Activated CD4-positive, alpha-beta T cell treated with anti-CD3 and anti-CD28 coated beads, Interleukin-2, amount 10 ng/mL, durations not matched to agents 7 days and 5 days (primary cell): ENCODE data around the gene NCOA4. TPM values are rescaled to one million over a fixed set of nuclear protein-coding genes. Genes with fewer than 3 reads are reported as not detected.
"Not testable (repeated sequence)": the region's sequence is repeated elsewhere in the genome, so short reads cannot be mapped to it uniquely, and the experiment has no call there.

Experiments
- CTCF ChIA-PET: fragments of 350-600 bp; sonication (Branson Sonifier 250); formaldehyde crosslinking; loops from one replicate; lab custom pipeline; 2021; ENCODE audit warnings: antibody characterized with exemption; lab: Charles Lee
- POLR2A ChIA-PET: fragments of 350-600 bp; sonication (Branson Sonifier 250); formaldehyde crosslinking; loops from one replicate; lab custom pipeline; 2021; ENCODE audit warnings: antibody characterized with exemption; lab: Charles Lee
- DNase-seq: peaks from one replicate; pipeline ENCODE4 v3.0.0-alpha.2; 2020
- H3K27ac Mint-ChIP-seq: one replicate; pipeline ENCODE4 v1.8.0; 2021; ENCODE audit warnings: mild to moderate bottlenecking, moderate library complexity, mixed read lengths
- H3K27me3 Mint-ChIP-seq: one replicate; pipeline ENCODE4 v1.8.0; 2021; ENCODE audit warnings: mixed read lengths
- H3K36me3 Mint-ChIP-seq: one replicate; pipeline ENCODE4 v1.8.0; 2021; ENCODE audit warnings: low read depth, mixed read lengths
- H3K4me1 Mint-ChIP-seq: one replicate; pipeline ENCODE4 v1.8.0; 2021; ENCODE audit warnings: mixed read lengths
- H3K4me3 Mint-ChIP-seq: one replicate; pipeline ENCODE4 v1.8.0; 2021; ENCODE audit warnings: mild to moderate bottlenecking, moderate library complexity, mixed read lengths
- H3K9me3 Mint-ChIP-seq: one replicate; pipeline ENCODE4 v1.8.0; 2021; ENCODE audit warnings: mixed read lengths
- total RNA-seq, 2 experiments: library from RNA; stranded (reverse); gene quantifications; one replicate each; pipeline ENCODE4 v1.2.3, GENCODE V29; 2021

Gene NCOA4
- total RNA-seq, 2 experiments from 2014 or later, result 148 to 171 TPM

- ChIA-PET POLR2A (no interaction called here), CTCF (interaction anchor here (0.6 kb wide), 1 partner anchor 10 kb away, joined by 3 read pairs; no protein-coding TSS in a partner anchor)
- Mint-ChIP-seq H3K9me3 (no peaks in the 10 kb centered on the region), H3K27ac (no peak overlapping the region), H3K4me3 (no peak overlapping the region), H3K4me1 (no peaks in the 10 kb centered on the region), H3K27me3 (no peaks in the 10 kb centered on the region), H3K36me3 (no peaks in the 10 kb centered on the region)
- no peak for DNase-seq
Observed at GRCh38 chr10:46064269-46064817, 33.9 kb upstream of the NCOA4 start.

GRCh38 chr10:46062723-46063428 lies 32.5 kb upstream of the NCOA4 start:
- H3K27me3 Mint-ChIP-seq, result peaks cover 3% of the 10 kb centered on the region
- POLR2A ChIA-PET, result no interaction called here

DNA sequence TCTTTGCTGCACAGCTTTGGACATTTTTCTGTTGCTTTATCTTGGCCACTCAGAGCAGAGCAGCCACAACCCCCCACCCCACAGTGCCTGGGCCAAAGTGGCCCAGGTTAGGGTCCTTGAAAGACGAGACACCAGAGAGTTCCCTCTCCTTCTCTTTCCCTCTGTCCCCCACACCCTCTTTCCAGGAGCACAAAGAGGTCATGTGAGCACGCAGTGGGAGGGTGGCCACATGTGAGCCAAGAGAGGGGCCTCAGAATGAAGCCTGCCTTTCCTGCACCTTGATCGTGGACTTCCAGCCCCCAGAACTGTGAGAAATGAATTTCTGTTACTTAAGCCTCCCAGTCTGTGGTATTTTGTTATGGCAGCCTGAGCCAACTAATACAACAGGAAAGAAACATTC lies 30.3 kb upstream of the NCOA4 start:
- H3K27ac Mint-ChIP-seq, result no peak overlapping the region
- CTCF ChIA-PET, result no interaction called here
- H3K4me3 Mint-ChIP-seq, result no peak overlapping the region
- peaks cover 4% of the 10 kb centered on the region for H3K36me3 Mint-ChIP-seq
- peaks cover 8% of the 10 kb centered on the region for H3K9me3 Mint-ChIP-seq
- POLR2A ChIA-PET, result no interaction called here
- DNase-seq, result no peak
- no peaks in the 10 kb centered on the region for H3K4me1 Mint-ChIP-seq
- peaks cover 3% of the 10 kb centered on the region for H3K27me3 Mint-ChIP-seq

More at GRCh38 chr10:46062723-46063428, 32.5 kb upstream of the NCOA4 start:
- Mint-ChIP-seq H3K36me3 (no peaks in the 10 kb centered on the region), H3K4me1 (no peaks in the 10 kb centered on the region), H3K4me3 (no peak overlapping the region), H3K9me3 (no peaks in the 10 kb centered on the region), H3K27ac (no peak overlapping the region)
- DNase-seq, result no peak
- CTCF ChIA-PET, result no interaction called here

DNA sequence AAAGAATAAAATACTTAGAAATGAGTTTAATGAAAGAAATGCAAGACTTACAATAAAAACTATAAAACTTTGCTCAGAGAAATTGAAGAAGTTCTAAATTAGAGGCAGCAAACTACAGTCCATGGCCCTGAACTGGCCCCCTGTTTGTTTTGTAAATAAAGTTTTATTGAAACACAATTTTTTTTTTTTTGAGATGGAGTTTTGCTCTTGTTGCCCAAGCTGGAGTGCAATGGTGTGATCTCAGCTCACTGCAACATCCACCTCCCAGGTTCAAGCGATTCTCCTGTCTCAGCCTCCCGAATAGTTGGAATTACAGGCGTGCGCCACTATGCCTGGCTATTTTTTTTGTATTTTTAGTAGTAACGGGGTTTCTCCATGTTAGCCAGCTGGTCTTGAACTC lies 27.5 kb upstream of the NCOA4 start:
- not testable (repeated sequence) for H3K4me1 Mint-ChIP-seq

GRCh38 chr10:46057038-46057437 lies 26.6 kb upstream of the NCOA4 start:
- no peak for DNase-seq
- Mint-ChIP-seq H3K27ac (no peak overlapping the region), H3K4me1 (peaks cover 5% of the 10 kb centered on the region), H3K9me3 (peaks cover 8% of the 10 kb centered on the region), H3K4me3 (no peak overlapping the region), H3K36me3 (peaks cover 4% of the 10 kb centered on the region), H3K27me3 (peaks cover 3% of the 10 kb centered on the region)
- POLR2A ChIA-PET, result no interaction called here
- CTCF ChIA-PET, result no interaction called here

More for the DNA sequence above, 27.5 kb upstream of the NCOA4 start:
- H3K36me3 Mint-ChIP-seq, POLR2A ChIA-PET, H3K4me3 Mint-ChIP-seq, H3K27ac Mint-ChIP-seq, CTCF ChIA-PET, DNase-seq, H3K27me3 Mint-ChIP-seq, H3K9me3 Mint-ChIP-seq: not testable (repeated sequence)

GRCh38 chr10:46055771-46056170 lies 25.3 kb upstream of the NCOA4 start:
- Mint-ChIP-seq H3K4me1 (peaks cover 5% of the 10 kb centered on the region), H3K4me3 (no peak overlapping the region), H3K27me3 (peaks cover 3% of the 10 kb centered on the region), H3K9me3 (peaks cover 8% of the 10 kb centered on the region), H3K36me3 (peaks cover 4% of the 10 kb centered on the region), H3K27ac (no peak overlapping the region)
- ChIA-PET CTCF (no interaction called here), POLR2A (no interaction called here)
- DNase-seq, result no peak

- H3K4me1 Mint-ChIP-seq, result peaks cover 5% of the 10 kb centered on the region
- H3K4me3 Mint-ChIP-seq, result no peak overlapping the region
- CTCF ChIA-PET, result interaction anchor here (0.6 to 1.5 kb wide), 2 partner anchors 10 to 22 kb away, joined by 3 read pairs; no protein-coding TSS in a partner anchor
- H3K36me3 Mint-ChIP-seq, result peaks cover 4% of the 10 kb centered on the region
- no peaks in the 10 kb centered on the region for H3K27me3 Mint-ChIP-seq
- no peak for DNase-seq
- H3K9me3 Mint-ChIP-seq, result peaks cover 8% of the 10 kb centered on the region
- no peak overlapping the region for H3K27ac Mint-ChIP-seq
- POLR2A ChIA-PET, result no interaction called here
Observed at GRCh38 chr10:46053534-46054434, 23.4 kb upstream of the NCOA4 start.

DNA sequence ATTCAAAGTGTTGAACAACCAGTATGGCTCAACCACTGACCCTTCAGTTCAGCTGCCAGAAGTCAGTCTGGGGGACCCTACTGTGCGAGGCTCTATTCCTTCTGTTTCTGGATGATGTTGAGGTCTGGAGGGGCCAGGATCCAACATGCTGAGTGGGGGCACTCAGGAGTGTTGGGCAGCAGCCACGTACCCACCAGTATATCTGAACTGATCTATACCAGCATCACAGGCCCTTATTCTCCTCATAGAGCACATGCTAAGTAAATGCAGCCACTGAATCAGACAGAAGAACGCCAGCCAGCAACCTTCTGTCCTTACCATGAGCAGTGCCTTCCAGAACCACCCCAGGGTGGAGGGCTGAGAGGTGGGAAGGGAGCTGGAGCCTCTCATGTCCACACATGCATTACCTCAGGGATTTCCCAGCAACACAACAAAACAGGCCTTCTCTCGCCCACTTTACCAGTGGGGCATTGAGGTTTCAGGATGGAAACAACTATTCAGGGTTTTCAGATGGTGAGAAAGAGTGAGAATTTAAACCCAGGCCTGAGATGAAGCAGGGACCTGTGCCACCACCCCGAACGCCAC lies 22.5 kb upstream of the NCOA4 start:
- ChIA-PET CTCF (interaction anchor here (0.5 to 1.5 kb wide), 4 partner anchors 12 to 314 kb away, joined by 3 read pairs; no protein-coding TSS in a partner anchor), POLR2A (no interaction called here)
- H3K4me3 Mint-ChIP-seq, result no peak overlapping the region

DNA sequence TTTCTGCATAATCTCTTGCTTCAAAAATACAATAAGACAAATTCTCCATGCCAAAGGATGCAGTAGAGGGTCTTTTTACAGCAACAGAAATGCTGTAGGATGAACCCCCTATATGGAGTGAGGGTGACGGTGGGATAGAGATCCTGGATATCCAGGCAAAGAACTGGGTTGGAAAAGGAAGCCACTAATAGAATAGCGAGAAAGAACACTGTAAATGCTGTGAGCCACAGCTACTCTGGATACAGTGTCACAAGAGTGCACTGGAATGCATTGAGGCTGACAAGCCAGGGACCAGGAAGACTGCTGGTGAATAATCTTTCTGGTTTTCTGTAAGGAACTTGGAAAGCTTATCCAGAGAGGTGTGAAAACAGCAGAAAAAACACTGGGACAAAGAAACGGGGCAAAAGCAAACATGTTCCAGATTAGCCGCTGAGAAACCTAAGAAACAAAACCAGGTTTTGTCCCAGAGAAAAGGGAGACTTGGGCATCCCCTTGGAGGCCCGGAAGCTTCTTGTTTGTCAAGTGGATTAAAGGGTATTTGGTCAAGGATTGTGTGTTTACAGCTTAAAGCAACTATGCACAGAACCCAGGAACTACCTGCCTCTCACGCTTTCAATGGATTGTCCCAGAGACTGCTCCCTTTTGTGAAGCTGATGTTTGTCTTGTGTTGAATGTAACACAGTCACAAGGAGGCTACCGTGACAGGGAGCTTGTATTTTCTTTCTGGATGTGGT lies 21.8 kb upstream of the NCOA4 start:
- H3K4me3 Mint-ChIP-seq, result no peak overlapping the region
- no peak for DNase-seq
- POLR2A ChIA-PET, result no interaction called here
- CTCF ChIA-PET, result interaction anchor here (0.5 to 1.5 kb wide), 4 partner anchors 12 to 313 kb away, joined by 3 read pairs; no protein-coding TSS in a partner anchor
- H3K27ac Mint-ChIP-seq, result no peak overlapping the region
- no peaks in the 10 kb centered on the region for H3K27me3 Mint-ChIP-seq
- peaks cover 6% of the 10 kb centered on the region for H3K9me3 Mint-ChIP-seq
- peaks cover 4% of the 10 kb centered on the region for H3K36me3 Mint-ChIP-seq
- H3K4me1 Mint-ChIP-seq, result peaks cover 5% of the 10 kb centered on the region

More for the DNA sequence above, 22.5 kb upstream of the NCOA4 start:
- H3K4me1 Mint-ChIP-seq, result peaks cover 5% of the 10 kb centered on the region
- no peaks in the 10 kb centered on the region for H3K27me3 Mint-ChIP-seq
- peaks cover 8% of the 10 kb centered on the region for H3K9me3 Mint-ChIP-seq
- no peak for DNase-seq
- peaks cover 4% of the 10 kb centered on the region for H3K36me3 Mint-ChIP-seq
- no peak overlapping the region for H3K27ac Mint-ChIP-seq

GRCh38 chr10:46050941-46051623 lies 20.7 kb upstream of the NCOA4 start:
- peaks cover 5% of the 10 kb centered on the region for H3K4me1 Mint-ChIP-seq

GRCh38 chr10:46049497-46049831 lies 19.0 kb upstream of the NCOA4 start:
- H3K4me1 Mint-ChIP-seq, H3K27ac Mint-ChIP-seq, H3K36me3 Mint-ChIP-seq, H3K9me3 Mint-ChIP-seq, H3K27me3 Mint-ChIP-seq, H3K4me3 Mint-ChIP-seq, POLR2A ChIA-PET, CTCF ChIA-PET, DNase-seq: not testable (repeated sequence)

More at GRCh38 chr10:46050941-46051623, 20.7 kb upstream of the NCOA4 start:
- no peak overlapping the region for H3K27ac Mint-ChIP-seq
- DNase-seq, result no peak
- ChIA-PET CTCF (no interaction called here), POLR2A (no interaction called here)
- no peaks in the 10 kb centered on the region for H3K36me3 Mint-ChIP-seq
- H3K27me3 Mint-ChIP-seq, result no peaks in the 10 kb centered on the region
- no peaks in the 10 kb centered on the region for H3K9me3 Mint-ChIP-seq
- no peak overlapping the region for H3K4me3 Mint-ChIP-seq

- CTCF ChIA-PET, result no interaction called here
- Mint-ChIP-seq H3K27ac (no peak overlapping the region), H3K4me1 (no peaks in the 10 kb centered on the region), H3K36me3 (no peaks in the 10 kb centered on the region), H3K4me3 (no peak overlapping the region), H3K9me3 (no peaks in the 10 kb centered on the region), H3K27me3 (peaks cover 4% of the 10 kb centered on the region)
- DNase-seq, result no peak
- POLR2A ChIA-PET, result no interaction called here
Observed at GRCh38 chr10:46048152-46048551, 17.7 kb upstream of the NCOA4 start.
